ENCODE results near the gene CTAG1A. TPM values are rescaled to one million over a fixed set of nuclear protein-coding genes. Genes with fewer than 3 reads are reported as not detected.
"Not testable (repeated sequence)": the region's sequence is repeated elsewhere in the genome, so short reads cannot be mapped to it uniquely, and the experiment has no call there.

Gene CTAG1A
- total RNA-seq, 6 experiments from 2014 or later: not detected

GRCh38 chrX:154575076-154575475 is 9.9 kb upstream of the CTAG1A start:
- not testable (repeated sequence) for H3K4me1 Mint-ChIP-seq (ENCODE audit: low read depth); H3K27ac Mint-ChIP-seq; H3K9me3 Mint-ChIP-seq; H3K27me3 Mint-ChIP-seq (ENCODE audit: insufficient read depth); H3K36me3 Mint-ChIP-seq (ENCODE audit: low read depth); H3K4me3 Mint-ChIP-seq; DNase-seq

- H3K9me3 Mint-ChIP-seq; DNase-seq; H3K27me3 Mint-ChIP-seq (ENCODE audit: insufficient read depth); H3K4me1 Mint-ChIP-seq (ENCODE audit: low read depth); H3K27ac Mint-ChIP-seq; H3K4me3 Mint-ChIP-seq; H3K36me3 Mint-ChIP-seq (ENCODE audit: low read depth): not testable (repeated sequence)
Measured at GRCh38 chrX:154582994-154583393, 1.9 kb upstream of the CTAG1A start.

- not testable (repeated sequence) for H3K36me3 Mint-ChIP-seq (ENCODE audit: low read depth); H3K27ac Mint-ChIP-seq
Measured at GRCh38 chrX:154590415-154590814, 5.5 kb downstream of the CTAG1A start.

GRCh38 chrX:154592505-154592904 is 7.6 kb downstream of the CTAG1A start:
- no peaks in the 10 kb centered on the region for H3K9me3 Mint-ChIP-seq
- no peaks in the 10 kb centered on the region for H3K36me3 Mint-ChIP-seq (ENCODE audit: low read depth)
- TF ChIP-seq CTCF (IDR thresholded peaks at IDR 0.05): no peak
- peaks cover 25% of the 10 kb centered on the region for H3K27me3 Mint-ChIP-seq (ENCODE audit: insufficient read depth)
- peaks cover 15% of the 10 kb centered on the region for H3K4me1 Mint-ChIP-seq (ENCODE audit: low read depth)
- DNase-seq: no peak
- H3K4me3 Mint-ChIP-seq: no peak overlapping the region
- H3K27ac Mint-ChIP-seq: no peak overlapping the region

More at GRCh38 chrX:154590415-154590814, 5.5 kb downstream of the CTAG1A start:
- H3K4me3 Mint-ChIP-seq; H3K9me3 Mint-ChIP-seq; DNase-seq; H3K4me1 Mint-ChIP-seq (ENCODE audit: low read depth): not testable (repeated sequence)
- peaks cover 23% of the 10 kb centered on the region for H3K27me3 Mint-ChIP-seq (ENCODE audit: insufficient read depth)

- DNase-seq: no peak
- Mint-ChIP-seq H3K27me3 (ENCODE audit: insufficient read depth) (peaks cover 25% of the 10 kb centered on the region), H3K4me1 (ENCODE audit: low read depth) (peaks cover 15% of the 10 kb centered on the region), H3K9me3 (no peaks in the 10 kb centered on the region), H3K36me3 (ENCODE audit: low read depth) (no peaks in the 10 kb centered on the region), H3K27ac (no peak overlapping the region), H3K4me3 (no peak overlapping the region)
- TF ChIP-seq CTCF (IDR thresholded peaks at IDR 0.05): no peak
Measured at GRCh38 chrX:154593201-154593600, 8.3 kb downstream of the CTAG1A start.

- no peaks in the 10 kb centered on the region for H3K36me3 Mint-ChIP-seq (ENCODE audit: low read depth)
- DNase-seq: no peak
- H3K4me1 Mint-ChIP-seq (ENCODE audit: low read depth): peaks cover 15% of the 10 kb centered on the region
- H3K27ac Mint-ChIP-seq: no peak overlapping the region
- H3K4me3 Mint-ChIP-seq: no peak overlapping the region
- TF ChIP-seq CTCF (IDR thresholded peaks at IDR 0.05): no peak
- no peaks in the 10 kb centered on the region for H3K9me3 Mint-ChIP-seq
- H3K27me3 Mint-ChIP-seq (ENCODE audit: insufficient read depth): peaks cover 26% of the 10 kb centered on the region
Measured at GRCh38 chrX:154594491-154594890, 9.6 kb downstream of the CTAG1A start.

- Mint-ChIP-seq H3K27ac (no peak overlapping the region), H3K36me3 (ENCODE audit: low read depth) (no peaks in the 10 kb centered on the region), H3K9me3 (no peaks in the 10 kb centered on the region), H3K4me1 (ENCODE audit: low read depth) (peaks cover 27% of the 10 kb centered on the region), H3K27me3 (ENCODE audit: insufficient read depth) (peaks cover 28% of the 10 kb centered on the region), H3K4me3 (no peak overlapping the region)
- TF ChIP-seq CTCF (IDR thresholded peaks at IDR 0.05): no peak
- DNase-seq: no peak
Measured at GRCh38 chrX:154595559-154596249, 10.8 kb downstream of the CTAG1A start.

All from HFFc6 (cell line).